KBM-7 (cell line): ENCODE data around the gene ADRM1.

ENCODE experiments used
- DNase-seq: peaks from one replicate; pipeline ENCODE4 v3.0.0-alpha.2; 2015
- in situ Hi-C: fragments of 300-500 bp; cut with MboI; formaldehyde crosslinking; loops from 2 replicates; pipeline ENCODE4 v1.14.3; 2020; ENCODE audit warnings: low sequenced_read_pairs, low pct_unique_long_range_greater_than_20kb, mixed read lengths

Gene ADRM1

DNA sequence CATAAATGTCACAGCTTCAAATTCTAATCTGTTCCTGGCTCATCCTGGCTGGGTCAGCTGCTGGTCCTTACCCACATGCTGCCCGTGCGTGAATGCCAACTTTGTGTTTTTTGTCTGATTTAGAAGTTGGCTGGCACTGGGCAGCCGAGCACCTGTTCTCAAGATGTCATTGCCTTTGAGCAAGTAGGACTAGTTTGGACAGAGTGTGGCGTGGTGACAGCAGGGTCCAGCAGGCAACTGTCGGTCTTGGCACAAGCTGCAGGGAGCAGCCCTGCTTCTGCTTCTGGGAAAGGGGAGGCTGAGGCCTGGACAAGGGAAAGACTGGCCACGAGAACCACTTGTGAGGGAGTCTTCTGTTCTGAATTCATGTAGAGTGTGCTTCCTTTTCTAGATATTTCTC, 26.4 kb upstream of the ADRM1 start:
- DNase-seq = no peak
- in situ Hi-C loops = no loop called here

- in situ Hi-C loops = no loop called here
- DNase-seq = no peak
Measured at GRCh38 chr20:62277253-62277652, 25.5 kb upstream of the ADRM1 start.

GRCh38 chr20:62280303-62280702, 22.5 kb upstream of the ADRM1 start:
- in situ Hi-C loops = no loop called here
- no peak for DNase-seq

- in situ Hi-C loops = no loop called here
- no peak for DNase-seq
Measured at GRCh38 chr20:62281161-62281933, 21.4 kb upstream of the ADRM1 start.

GRCh38 chr20:62282103-62282502, 20.7 kb upstream of the ADRM1 start:
- no peak for DNase-seq
- in situ Hi-C loops = no loop called here

DNA sequence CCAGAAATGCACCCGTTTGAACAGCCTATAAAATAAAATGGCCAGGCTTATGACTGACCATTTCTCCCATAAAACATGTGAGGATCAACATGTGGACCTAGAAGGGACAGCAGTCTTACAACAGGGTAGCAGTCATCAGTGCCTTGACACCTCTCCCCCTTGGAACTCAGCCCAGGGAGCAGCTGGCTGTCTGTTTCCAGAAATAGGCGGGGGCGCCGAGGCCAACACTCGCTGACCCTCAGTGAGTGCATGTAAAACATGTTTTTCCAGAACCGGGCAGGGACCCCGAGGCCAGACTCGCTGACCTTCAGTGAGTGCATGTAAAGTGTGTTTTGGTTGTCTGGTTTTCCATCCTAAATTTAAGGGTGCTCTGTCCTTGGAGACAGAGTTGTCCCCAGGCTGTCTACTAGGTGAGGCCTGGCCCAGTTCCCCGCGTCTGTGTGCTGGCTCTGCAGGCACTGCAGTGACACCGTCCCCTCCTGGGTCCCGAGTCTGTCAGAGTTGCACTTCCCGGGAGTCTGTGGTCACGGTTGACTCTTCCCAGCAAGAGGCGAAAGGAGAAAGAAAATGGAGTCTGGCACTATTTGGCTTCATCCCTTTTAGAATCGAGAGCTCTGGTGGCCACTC, 19.8 kb upstream of the ADRM1 start:
- in situ Hi-C loops = no loop called here
- DNase-seq = no peak

DNA sequence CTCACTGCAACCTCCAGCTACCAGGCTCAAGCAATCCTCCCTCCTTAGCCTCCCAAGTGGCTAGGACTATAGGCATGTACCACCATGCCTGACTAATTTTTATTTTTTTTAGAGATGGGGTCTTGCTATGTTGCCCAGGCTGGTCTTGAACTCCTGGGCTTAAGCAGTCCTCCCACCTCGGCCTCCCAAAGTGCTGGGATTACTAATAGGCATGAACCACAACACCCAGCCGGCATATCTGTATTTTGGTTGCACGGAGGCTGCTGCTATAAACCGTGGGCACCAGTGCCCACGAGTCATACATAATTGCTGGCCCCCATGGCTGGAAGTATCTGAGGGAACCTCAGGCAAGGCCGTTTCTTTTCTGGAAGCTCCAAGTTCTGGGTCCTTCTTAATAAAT, 18.3 kb upstream of the ADRM1 start:
- in situ Hi-C loops = no loop called here
- DNase-seq = no peak

DNA sequence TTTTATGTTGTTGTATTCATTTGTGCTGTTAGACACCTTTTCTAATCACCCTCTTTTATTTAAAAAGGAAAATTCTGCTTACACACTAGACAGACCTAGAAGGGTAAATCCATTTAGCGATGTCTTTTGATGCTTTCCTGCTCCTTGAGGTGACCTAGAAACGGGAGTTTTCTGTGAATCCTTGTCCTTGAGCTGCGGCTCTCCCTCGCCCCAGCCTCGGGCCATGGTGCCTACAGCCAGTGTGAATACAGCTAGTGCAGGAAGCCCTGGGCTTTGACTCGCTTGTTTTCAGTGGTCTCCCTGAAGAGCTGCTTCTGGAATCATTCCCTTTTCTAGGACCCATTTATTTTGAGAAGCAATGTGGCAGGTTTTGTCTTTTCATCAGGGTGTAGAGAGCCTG, 17.6 kb upstream of the ADRM1 start:
- in situ Hi-C loops = no loop called here
- no peak for DNase-seq

DNA sequence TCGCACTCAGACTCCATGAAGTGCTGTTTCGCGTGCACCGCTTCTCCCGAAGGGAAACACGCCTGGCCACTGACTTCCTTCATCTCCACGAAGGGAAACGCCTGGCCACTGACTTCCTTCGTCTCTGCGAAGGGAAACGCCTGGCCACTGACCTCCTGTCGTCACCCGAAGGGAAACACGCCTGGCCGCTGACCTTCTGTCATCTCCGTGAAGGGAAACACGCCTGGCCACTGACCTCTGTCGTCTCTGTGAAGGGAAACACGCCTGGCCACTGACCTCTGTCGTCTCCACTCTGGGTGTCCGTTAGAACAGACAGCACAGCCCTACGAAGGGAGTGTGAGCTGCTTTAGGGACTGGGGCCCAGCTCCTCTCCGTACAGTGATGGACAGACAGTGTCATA, 17.1 kb upstream of the ADRM1 start:
- DNase-seq = no peak
- in situ Hi-C loops = no loop called here

DNA sequence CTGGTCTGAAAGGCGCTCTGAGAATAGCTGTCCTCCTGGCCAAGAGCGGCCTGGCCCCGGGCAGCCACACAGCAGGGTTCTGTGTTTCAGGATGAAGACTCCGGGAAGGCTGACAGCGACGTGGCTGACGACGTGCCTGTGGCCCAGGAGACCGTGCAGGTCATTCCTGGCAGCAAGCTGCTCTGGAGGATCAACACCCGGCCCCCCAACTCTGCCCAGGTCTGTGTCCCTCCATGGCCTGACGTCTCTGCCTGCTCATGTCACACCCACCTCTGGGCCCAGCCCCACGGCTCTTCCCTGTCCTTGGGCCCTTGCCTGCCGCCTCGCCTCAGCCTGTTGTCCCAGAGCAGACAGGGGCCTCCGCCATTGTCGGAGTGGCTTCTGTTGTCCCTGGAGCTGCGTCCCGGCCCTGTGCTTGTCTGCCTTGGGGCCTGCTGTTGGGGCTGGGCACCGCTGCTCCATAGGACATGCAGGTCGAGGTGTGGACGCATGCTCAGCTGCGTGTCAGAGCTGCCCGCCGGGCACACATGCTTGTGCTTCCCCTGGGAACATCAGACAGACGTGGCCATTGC, 16.2 kb upstream of the ADRM1 start:
- in situ Hi-C loops = no loop called here
- no peak for DNase-seq

- no peak for DNase-seq
- in situ Hi-C loops = no loop called here
Measured at GRCh38 chr20:62287129-62287528, 15.7 kb upstream of the ADRM1 start.

DNA sequence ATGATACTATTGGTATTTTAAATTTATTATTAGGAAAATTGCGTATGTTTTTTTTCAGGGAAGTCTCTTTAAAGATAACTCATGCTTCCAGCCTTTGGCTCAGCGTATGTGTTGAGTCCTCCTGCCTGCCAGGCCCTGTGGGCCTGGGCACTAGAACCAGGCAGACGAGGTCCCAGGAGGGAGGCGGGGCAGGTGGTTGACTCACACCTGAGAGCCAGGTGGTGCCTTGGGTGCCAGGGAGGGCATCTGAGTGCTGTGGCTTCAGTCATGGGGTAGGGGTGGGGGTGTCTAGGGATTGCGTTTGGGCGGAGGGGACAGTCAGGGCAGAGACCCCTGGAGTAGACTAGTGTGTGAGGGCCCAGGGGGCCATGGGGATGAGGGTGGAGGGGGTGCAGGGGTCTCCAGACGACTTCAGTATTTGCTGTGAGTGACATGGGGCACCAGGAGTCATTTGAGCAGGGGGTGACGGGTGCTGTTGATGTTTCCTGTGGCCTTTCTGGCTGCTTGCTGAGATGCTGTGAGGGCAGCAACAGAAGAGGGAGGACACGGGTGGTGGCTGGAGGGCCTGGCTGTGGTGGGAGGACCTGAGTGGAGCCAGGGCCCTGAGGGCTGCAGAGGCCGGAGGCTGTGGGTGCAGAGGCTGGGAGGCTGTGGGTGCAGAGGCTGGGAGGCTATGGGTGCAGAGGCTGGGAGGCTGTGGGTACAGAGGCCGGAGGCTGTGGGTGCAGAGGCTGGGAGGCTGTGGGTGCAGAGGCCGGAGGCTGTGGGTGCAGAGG, 14.8 kb upstream of the ADRM1 start:
- in situ Hi-C loops = no loop called here
- DNase-seq = no peak

- DNase-seq = no peak
- in situ Hi-C loops = no loop called here
Measured at GRCh38 chr20:62288535-62289105, 14.2 kb upstream of the ADRM1 start.

DNA sequence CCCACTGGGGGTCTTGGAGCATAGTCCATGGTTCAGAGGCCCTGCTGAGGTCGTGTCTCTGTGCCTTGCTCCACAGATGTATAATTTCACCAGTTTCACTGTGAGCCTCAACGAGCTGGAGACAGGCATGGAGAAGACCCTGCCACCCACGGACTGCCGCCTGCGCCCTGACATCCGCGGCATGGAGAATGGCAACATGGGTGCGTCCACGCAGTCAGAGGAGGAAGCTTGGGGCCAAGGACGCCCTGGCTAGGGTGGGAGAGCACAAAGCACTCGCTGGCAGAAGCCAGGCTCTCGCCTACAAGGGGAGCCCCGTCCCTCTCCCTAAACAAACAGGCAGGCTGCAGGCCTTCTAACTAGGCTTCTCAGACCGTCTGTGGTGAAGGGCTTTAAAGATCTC, 13.7 kb upstream of the ADRM1 start:
- no peak for DNase-seq
- in situ Hi-C loops = no loop called here

DNA sequence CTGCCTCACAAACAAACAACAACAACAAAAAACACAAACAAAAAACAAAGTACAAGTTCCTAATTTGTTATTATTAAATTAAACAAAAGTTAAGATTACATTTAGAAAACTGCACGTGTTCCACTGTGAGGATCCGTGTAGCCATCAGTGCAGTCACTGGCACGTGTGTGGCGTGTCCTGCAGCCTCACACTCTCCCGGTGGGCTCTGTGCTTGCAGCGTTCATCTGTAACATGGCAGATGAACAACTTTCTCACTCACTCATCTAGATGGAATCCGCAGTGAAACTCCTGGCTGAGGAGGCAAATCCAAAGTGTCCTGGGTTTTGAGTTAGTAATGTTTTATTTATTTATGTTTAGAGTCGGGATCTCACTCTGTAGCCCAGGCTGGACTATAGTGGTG, 12.9 kb upstream of the ADRM1 start:
- no peak for DNase-seq

GRCh38 chr20:62291251-62292066, 11.3 kb upstream of the ADRM1 start:
- DNase-seq = no peak
- in situ Hi-C loops = no loop called here

More for the DNA sequence above, 12.9 kb upstream of the ADRM1 start:
- in situ Hi-C loops = no loop called here

GRCh38 chr20:62292108-62292507, 10.7 kb upstream of the ADRM1 start:
- DNase-seq = no peak
- in situ Hi-C loops = no loop called here

GRCh38 chr20:62293111-62293784, 9.5 kb upstream of the ADRM1 start:
- in situ Hi-C loops = no loop called here
- DNase-seq = no peak
